HCT116 (cell line): ENCODE data around the gene MAPRE3.

Experiments
- CTCF ChIP-seq, 3 experiments: fragments of 200-600 bp in 1 of 3; sonication (generic) in 1 of 3; IDR thresholded peaks in 2 of 3; conservative IDR thresholded peaks in 1 of 3; 2 replicates each; pipeline ENCODE4 v1.5.1; 2012 to 2017; ENCODE audit warnings: low read depth in 2 of 3, low read length in 2 of 3, antibody characterized with exemption in 1 of 3, borderline replicate concordance in 1 of 3, control low read depth in 1 of 3, mild to moderate bottlenecking in 1 of 3, mixed read lengths in 1 of 3, mixed run types in 1 of 3, moderate library complexity in 1 of 3; ENCODE audit not compliant: insufficient read depth in 1 of 3
- MAX ChIP-seq: IDR thresholded peaks from 2 replicates; pipeline ENCODE4 v1.6.1; 2012
- POLR2AphosphoS5 ChIP-seq: IDR thresholded peaks from 2 replicates; pipeline ENCODE4 v1.6.1; 2011; ENCODE audit warnings: mild to moderate bottlenecking, low read depth, low read length, moderate library complexity
- SIN3A ChIP-seq: IDR thresholded peaks from 2 replicates; pipeline ENCODE4 v1.6.1; 2012; ENCODE audit warnings: low read depth
- SRF ChIP-seq: IDR thresholded peaks from 2 replicates; pipeline ENCODE4 v1.6.1; 2012; ENCODE audit warnings: low read depth
- ZFX ChIP-seq: fragments of 450-650 bp; IDR thresholded peaks from 2 replicates; pipeline ENCODE4 v1.6.1; 2017

- TF ChIP-seq ZFX (no peak), SIN3A (no peak), SRF (no peak), MAX (no peak), POLR2AphosphoS5 (no peak), CTCF (IDR thresholded peaks at IDR 0.05 in 2 of 3, conservative IDR thresholded peaks at IDR 0.05 in 1 of 3; ENCODE audit: borderline replicate concordance in 1 of 3, insufficient read depth in 1 of 3, low read depth in 2 of 3, low read length in 2 of 3) (no peak)
Observed at GRCh38 chr2:26971911-26972786, 1.7 kb downstream of the MAPRE3 start.
